Activated naive CD8-positive, alpha-beta T cell treated with anti-CD3 and anti-CD28 coated beads, Interleukin-2, amount 50 U/mL, for 16 hours (primary cell): ENCODE measurements around the gene TIMM50.
"Not testable (repeated sequence)": the region's sequence is repeated elsewhere in the genome, so short reads cannot be mapped to it uniquely, and the experiment has no call there.

ENCODE experiments used
- DNase-seq: peaks from one replicate; pipeline ENCODE4 v3.0.0-alpha.2; 2020; ENCODE audit warnings: low read depth, low spot score

Gene TIMM50

DNA sequence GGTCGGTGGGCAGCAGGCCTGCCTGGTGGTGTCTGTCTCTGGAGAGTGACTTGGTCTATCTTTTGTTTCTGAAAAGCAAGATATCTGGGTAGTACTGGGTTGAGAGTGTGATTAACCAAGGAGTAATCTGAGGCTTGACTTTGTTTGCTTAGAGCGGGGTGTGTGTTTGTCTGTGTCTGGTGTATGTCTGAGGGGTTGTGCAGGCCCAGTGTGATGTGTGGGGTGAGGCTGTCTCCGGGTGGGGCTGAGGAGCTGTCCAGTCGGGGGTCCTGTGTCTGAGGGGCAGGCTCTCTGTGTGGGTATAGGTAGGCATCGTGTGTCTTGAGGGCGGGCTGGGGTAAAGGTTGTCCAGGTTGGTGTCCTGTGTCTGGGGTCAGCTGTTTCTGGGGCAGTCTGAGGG, 11.1 kb upstream of the TIMM50 start:
- no peak for DNase-seq

GRCh38 chr19:39470724-39471339, 9.8 kb upstream of the TIMM50 start:
- no peak for DNase-seq

DNA sequence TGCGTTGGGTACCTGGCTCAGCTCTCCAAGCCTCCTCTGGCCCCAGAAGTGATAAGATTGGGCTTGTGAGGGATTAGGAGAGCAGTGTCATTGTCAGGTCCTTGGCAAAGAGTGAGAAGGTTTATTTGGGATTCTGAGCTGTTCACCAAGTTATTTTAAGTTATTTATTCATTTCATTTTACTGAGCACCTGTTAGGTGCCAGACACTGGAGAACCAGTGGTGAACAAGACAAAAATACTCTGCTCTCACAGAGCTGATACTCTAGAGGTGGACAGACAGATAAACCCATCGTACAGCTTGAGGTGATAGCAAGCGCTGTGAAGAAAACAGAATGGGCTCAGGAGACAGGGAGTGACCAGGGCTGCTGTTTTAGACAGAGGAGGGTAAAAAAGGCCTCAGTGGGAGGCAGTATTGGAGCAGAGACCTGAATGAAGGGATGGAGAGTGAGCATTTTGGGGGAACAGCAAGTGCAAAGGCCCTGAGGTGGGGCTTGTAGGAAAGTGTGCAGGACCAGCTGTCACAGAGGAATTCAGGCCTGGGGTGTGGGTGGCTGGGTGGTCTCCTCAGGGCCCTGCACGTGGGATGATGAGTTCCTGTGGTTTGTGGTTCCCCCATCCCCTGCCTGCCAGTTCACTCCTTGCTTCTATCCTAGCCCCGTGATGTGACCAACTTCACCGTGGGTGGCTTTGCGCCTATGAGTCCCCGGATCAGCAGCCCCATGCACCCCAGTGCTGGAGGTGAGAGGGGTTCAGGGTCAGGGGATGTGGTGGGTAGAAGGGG, 8.7 kb upstream of the TIMM50 start:
- no peak for DNase-seq

GRCh38 chr19:39472746-39473442, 7.7 kb upstream of the TIMM50 start:
- DNase-seq: no peak

DNA sequence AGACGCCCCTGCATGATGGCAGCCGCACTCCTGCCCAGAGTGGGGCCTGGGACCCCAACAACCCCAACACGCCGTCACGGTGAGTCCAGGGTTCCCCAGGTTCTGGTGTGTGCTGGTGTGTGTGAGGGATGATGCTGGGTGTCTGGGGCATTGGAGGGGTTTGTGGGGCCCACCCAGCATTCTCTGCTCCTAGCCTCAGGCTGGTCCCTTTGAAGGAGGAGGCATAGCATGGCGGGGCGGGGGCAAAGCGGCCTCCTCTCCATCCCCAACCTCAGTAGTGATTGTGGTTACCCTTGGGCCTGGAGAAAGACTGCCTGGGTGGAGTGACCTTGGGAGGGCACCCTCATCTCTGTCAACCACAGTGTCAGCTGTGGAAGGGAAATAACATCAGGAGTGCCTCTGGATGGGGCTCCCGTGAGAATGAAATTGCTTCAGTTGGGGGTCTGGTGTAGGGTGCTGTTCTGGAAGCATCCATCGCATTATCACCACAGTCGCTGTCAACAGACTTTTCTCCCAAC, 7.1 kb upstream of the TIMM50 start:
- no peak for DNase-seq

GRCh38 chr19:39474139-39474620, 6.5 kb upstream of the TIMM50 start:
- DNase-seq: peak; percentile 51

- no peak for DNase-seq
Observed at GRCh38 chr19:39475748-39476147, 4.9 kb upstream of the TIMM50 start.

GRCh38 chr19:39479319-39479801, 1.3 kb upstream of the TIMM50 start:
- not testable (repeated sequence) for DNase-seq

DNA sequence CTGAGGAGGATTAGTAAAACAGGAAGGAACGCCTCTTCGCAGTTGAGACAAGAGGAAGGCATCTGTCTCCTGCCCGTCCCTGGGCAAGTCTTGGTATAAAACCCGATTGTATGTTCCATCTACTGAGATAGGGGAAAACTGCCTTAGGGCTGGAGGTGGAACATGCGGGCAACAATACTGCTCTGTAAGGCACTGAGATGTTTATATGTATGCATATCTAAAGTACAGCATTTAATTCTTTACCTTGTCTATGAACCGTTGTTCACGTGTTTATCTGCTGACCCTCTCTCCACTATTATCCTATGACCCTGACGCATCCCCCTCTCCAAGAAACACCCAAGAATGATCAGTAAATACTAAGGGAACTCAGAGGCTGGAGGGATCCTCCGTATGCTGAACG, 722 bp upstream of the TIMM50 start:
- DNase-seq: no peak

- no peak for DNase-seq
Observed at GRCh38 chr19:39481229-39481545, 549 bp downstream of the TIMM50 start.

DNA sequence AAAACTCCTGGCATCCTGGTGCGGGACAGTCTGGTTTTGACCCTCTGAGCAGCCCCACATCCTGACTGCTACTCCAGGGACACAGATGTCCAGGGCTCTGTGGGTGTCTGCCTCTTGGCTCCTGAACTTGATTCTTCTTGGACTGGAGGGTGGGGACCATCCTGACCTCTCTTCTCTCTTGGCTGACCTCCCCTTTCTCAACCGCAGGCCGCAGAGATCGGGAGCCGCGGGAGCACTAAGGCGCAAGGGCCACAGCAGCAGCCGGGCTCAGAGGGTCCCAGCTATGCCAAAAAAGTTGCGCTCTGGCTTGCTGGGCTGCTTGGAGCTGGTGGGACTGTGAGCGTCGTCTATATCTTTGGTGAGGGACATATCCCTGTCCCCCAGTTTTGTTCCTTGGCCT, 1.0 kb downstream of the TIMM50 start:
- DNase-seq: no peak

DNA sequence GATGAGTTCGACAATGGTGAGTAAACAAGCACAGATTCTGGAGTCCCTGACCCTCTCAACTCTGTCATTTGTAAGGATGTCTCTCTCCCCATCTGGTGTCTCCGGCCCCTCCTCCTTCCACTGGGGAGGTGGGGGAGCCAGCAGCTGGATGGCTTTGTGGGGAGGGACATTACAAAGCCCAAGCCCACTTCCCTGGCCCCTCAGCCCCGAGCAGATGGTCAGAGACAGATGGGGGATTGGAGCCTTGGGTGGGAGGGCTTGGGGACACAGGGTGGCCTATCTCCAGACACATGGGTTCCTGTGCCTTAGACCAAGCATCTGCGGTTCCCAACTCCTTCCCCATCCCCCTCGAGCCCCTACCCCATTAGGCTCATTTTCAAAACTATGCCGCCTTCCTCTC, 2.5 kb downstream of the TIMM50 start:
- DNase-seq: no peak

DNA sequence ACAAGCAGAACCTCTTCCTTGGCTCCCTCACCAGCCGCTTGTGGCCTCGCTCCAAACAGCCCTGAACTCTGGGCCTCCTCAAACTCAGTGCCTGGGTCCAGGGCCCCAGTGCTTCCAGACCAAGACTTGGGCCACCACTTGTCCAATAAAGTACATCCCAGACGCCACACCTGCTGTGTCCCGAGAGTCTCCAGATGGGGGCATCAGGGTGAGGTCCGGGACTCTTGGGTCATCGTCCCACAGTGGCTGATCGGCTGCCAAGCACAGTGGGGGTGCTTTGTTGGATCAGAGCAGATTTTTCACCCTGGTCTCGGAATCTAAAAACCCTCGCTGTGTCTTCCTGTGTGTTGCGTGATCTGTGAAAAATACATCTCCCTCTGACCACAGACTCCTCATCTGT, 9.1 kb downstream of the TIMM50 start:
- no peak for DNase-seq

- DNase-seq: no peak
Observed at GRCh38 chr19:39492225-39492624, 11.6 kb downstream of the TIMM50 start.

DNA sequence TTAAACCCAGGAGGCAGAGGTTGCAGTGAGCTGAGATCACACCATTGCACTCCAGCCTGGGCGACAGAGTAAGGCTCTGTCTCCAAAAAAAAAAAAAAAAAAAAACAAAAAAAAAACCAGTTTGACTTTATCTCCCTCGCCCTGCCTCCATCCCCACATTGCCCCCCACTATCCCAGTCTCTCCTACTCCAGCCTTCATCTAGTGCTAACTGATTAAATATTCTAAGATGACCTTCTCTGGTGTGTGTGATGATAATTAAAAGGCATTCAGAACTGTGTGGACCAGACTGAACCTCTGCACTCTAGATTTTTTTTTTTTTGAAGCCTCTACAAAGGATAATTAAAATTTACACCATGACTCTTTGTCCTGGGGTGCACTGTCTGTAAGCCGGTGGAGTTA, 12.2 kb downstream of the TIMM50 start:
- no peak for DNase-seq

DNA sequence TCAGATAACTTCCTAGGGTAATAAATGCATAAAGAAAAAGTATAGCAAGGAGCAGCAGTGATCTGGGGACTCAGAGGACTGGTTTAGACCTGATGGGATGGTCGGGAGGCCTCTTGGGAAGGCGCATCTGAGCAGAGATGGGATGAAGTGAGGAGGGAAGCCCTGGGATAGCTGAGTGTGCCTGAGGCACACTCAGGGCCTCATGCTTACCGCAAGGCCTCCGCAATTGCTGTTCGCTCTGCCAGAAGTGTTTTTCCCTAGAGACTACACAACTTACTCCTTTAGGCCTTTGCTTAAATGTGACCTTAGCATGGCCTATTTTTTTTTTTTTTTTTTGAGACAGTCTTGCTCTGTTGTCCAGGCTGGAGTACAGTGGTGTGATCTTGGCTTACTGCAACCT, 14.0 kb downstream of the TIMM50 start:
- no peak for DNase-seq

- DNase-seq: no peak
Observed at GRCh38 chr19:39496063-39496462, 15.4 kb downstream of the TIMM50 start.

- DNase-seq: no peak
Observed at GRCh38 chr19:39497701-39497995, 17.0 kb downstream of the TIMM50 start.

- DNase-seq: no peak
Observed at GRCh38 chr19:39497996-39498797, 17.6 kb downstream of the TIMM50 start.

- DNase-seq: no peak
Observed at GRCh38 chr19:39498798-39499642, 18.4 kb downstream of the TIMM50 start, which contains the start of gene DLL3. Gene DLL3 (plus strand): TSS chr19:39498947. CDS start chr19:39498975, 28 bp downstream.

DNA sequence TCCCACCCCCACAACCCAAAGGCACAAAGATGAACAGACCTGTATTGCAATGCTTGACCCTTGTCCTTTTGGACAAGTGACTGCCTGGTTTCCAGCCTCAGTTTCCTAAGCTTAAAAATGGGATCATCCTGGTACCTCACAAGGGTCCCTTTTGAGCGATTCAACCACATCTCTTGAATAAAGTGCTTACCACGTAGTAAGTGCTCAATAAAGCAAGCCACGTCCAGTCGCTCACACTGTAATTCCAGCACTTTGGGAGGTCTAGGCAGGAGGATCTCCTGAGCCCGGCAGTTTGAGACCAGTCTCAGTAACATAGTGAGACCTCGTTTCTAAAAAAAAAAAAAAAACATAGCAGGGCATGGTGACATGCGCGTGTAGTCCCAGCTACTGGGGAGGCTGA, 19.3 kb downstream of the TIMM50 start:
- no peak for DNase-seq
